ENCODE measurements around the gene MLXIP.
"Not testable (repeated sequence)": the region's sequence is repeated elsewhere in the genome, so short reads cannot be mapped to it uniquely, and the experiment has no call there.

DNA sequence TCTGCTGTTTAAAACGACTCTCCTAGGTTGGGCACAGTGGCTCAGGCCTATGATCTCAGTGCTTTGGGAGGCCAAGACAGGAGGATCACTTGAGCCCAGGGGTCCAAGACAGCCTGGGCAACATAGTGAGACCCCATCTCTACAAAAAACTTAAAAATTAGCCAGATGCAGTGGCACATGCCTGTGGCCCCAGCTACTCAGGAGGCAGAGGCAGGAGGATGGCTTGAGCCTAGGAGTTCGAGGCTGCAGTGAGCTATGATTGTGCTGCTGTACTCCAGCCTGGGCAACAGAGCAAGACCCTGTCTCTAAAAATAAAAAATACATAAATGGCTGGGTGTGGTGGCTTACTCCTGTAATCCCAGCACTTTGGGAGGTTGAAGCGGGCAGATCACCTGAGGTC is 37.1 kb upstream of the MLXIP start:
- TF ChIP-seq, protein P1, sequence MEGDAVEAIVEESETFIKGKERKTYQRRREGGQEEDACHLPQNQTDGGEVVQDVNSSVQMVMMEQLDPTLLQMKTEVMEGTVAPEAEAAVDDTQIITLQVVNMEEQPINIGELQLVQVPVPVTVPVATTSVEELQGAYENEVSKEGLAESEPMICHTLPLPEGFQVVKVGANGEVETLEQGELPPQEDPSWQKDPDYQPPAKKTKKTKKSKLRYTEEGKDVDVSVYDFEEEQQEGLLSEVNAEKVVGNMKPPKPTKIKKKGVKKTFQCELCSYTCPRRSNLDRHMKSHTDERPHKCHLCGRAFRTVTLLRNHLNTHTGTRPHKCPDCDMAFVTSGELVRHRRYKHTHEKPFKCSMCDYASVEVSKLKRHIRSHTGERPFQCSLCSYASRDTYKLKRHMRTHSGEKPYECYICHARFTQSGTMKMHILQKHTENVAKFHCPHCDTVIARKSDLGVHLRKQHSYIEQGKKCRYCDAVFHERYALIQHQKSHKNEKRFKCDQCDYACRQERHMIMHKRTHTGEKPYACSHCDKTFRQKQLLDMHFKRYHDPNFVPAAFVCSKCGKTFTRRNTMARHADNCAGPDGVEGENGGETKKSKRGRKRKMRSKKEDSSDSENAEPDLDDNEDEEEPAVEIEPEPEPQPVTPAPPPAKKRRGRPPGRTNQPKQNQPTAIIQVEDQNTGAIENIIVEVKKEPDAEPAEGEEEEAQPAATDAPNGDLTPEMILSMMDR (IDR thresholded peaks at IDR 0.05), result not testable (repeated sequence)
- not testable (repeated sequence) for TF ChIP-seq POLR2A (IDR thresholded peaks at IDR 0.05)
